ENCODE results near the gene IL19. TPM values are rescaled to one million over a fixed set of nuclear protein-coding genes. Genes with fewer than 3 reads are reported as not detected.

The IL19 gene
- polyA plus RNA-seq, 1 of the 3 experiments (the other 2 are of a cell fraction) = not detected

DNA sequence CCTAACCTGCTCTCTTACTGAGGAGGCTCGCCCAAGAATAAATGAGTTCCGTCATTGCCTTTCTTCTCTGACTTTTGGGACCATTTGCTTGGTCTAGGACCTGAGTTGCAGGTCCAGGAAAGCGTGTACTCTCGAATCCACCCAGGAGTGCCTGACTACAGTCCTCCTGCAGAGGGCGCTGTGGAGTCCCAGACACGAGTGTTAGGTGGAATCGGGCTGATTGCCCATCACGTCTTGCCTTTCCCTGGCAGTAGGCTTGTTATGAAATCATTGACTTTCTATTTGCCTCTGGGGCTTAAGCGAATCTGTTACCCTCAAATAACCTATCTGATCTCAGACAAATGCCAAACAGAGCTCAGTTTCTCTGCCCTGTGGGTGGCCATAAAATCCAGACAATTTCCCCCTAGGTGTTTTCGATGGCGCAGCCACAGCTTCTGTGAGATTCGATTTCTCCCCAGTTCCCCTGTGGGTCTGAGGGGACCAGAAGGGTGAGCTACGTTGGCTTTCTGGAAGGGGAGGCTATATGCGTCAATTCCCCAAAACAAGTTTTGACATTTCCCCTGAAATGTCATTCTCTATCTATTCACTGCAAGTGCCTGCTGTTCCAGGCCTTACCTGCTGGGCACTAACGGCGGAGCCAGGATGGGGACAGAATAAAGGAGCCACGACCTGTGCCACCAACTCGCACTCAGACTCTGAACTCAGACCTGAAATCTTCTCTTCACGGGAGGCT is 94.5 kb downstream of the IL19 start, which contains the start of gene IL20:
IL20 (plus strand) TSS at position 685 of the 733 bp plus-strand sequence. CDS start 230 bp downstream, outside the sequence.
- no peak within 1 kb of the TSS for H3K4me2 ChIP-seq
- H3K27ac ChIP-seq (ENCODE audit: low read depth in 2 of 2, low read length in 1 of 2) = no peak within 1 kb of the TSS
- CTCF ChIA-PET = interaction anchor here (0.6 to 1.8 kb wide), 20 partner anchors 9 to 130 kb away, joined by 3 to 16 read pairs (median 4); no protein-coding TSS in a partner anchor

DNA sequence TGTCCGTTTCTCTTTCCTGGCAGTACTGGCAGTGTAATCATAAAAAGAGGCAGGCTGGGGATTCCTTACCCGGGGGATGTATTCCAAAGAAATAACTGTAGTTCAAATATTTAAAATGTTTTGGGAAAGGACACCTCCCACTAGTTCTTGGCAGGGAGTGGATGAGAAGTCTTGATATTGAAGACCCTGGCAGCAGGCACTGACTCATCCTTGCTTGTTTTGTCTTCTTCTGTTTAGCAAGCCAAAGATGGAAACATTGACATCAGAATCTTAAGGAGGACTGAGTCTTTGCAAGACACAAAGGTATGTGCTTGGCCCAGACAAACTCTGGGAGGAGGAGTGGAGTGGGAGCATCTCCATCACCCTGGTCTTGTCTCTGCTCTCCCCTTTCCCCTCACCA is 95.5 kb downstream of the IL19 start:
- Histone ChIP-seq H2AFZ (ENCODE audit: low read depth) (no peak overlapping the region), H4K20me1 (ENCODE audit: insufficient read depth) (no peaks in the 10 kb centered on the region), H3K9ac (no peak overlapping the region), H3K27me3 (ENCODE audit: insufficient read depth) (peaks cover 5% of the 10 kb centered on the region; the same call in 1 of the 2 replicates), H3K4me2 (no peak overlapping the region), H3K79me2 (ENCODE audit: insufficient read depth) (no peaks in the 10 kb centered on the region), H3K36me3 (replicated peaks in 1 of 2; ENCODE audit: control insufficient read depth in 1 of 2, insufficient read depth in 2 of 2, low read length in 1 of 2) (no peaks in the 10 kb centered on the region), H3K4me3 (ENCODE audit: low read depth in 2 of 2, low read length in 1 of 2) (no peak overlapping the region), H3K9me3 (no peaks in the 10 kb centered on the region), H3K9me2 (no peaks in the 10 kb centered on the region), H3F3A (replicated peaks; ENCODE audit: insufficient read depth) (no peaks in the 10 kb centered on the region), H3K27ac (ENCODE audit: low read depth in 2 of 2, low read length in 1 of 2) (no peak overlapping the region), H3K4me1 (ENCODE audit: control insufficient read depth in 1 of 2, insufficient read depth in 2 of 2, low read depth in 1 of 2, low read length in 1 of 2) (no peaks in the 10 kb centered on the region; a peak in 1 of 4 replicates)
- WGBS (ENCODE audit: low lambda C conversion rate) = 57% methylated on average over 2 of the region's 2 CpGs
- no peak for DNase-seq
- CTCF ChIA-PET = interaction anchor here (1.2 to 1.7 kb wide), 4 partner anchors 11 to 131 kb away, joined by 3 to 6 read pairs (median 6); no protein-coding TSS in a partner anchor
- POLR2A ChIA-PET = no interaction called here
- TF ChIP-seq, protein P1, sequence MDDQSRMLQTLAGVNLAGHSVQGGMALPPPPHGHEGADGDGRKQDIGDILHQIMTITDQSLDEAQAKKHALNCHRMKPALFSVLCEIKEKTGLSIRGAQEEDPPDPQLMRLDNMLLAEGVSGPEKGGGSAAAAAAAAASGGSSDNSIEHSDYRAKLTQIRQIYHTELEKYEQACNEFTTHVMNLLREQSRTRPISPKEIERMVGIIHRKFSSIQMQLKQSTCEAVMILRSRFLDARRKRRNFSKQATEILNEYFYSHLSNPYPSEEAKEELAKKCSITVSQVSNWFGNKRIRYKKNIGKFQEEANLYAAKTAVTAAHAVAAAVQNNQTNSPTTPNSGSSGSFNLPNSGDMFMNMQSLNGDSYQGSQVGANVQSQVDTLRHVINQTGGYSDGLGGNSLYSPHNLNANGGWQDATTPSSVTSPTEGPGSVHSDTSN (IDR thresholded peaks at IDR 0.05) = no peak
- TF ChIP-seq TEAD4 (IDR thresholded peaks at IDR 0.05; ENCODE audit: borderline replicate concordance, insufficient read depth) = no peak
- TF ChIP-seq, protein P2, sequence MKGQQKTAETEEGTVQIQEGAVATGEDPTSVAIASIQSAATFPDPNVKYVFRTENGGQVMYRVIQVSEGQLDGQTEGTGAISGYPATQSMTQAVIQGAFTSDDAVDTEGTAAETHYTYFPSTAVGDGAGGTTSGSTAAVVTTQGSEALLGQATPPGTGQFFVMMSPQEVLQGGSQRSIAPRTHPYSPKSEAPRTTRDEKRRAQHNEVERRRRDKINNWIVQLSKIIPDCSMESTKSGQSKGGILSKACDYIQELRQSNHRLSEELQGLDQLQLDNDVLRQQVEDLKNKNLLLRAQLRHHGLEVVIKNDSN (IDR thresholded peaks at IDR 0.05; ENCODE audit: borderline replicate concordance, low read depth) = no peak
- TF ChIP-seq RFX5 (IDR thresholded peaks at IDR 0.05; ENCODE audit: low read length) = no peak
- no peak for TF ChIP-seq GABPA (IDR thresholded peaks at IDR 0.05; ENCODE audit: low read depth)
- no peak for TF ChIP-seq GATA2 (CRISPR knock-in tag; IDR thresholded peaks at IDR 0.05)
- no peak for TF ChIP-seq RAD21 (IDR thresholded peaks at IDR 0.05; ENCODE audit: low read length)
- TF ChIP-seq TCF12 (IDR thresholded peaks at IDR 0.05) = no peak
- no peak for TF ChIP-seq EZH2phosphoT487 (IDR thresholded peaks at IDR 0.05; ENCODE audit: borderline replicate concordance, low read depth)
- TF ChIP-seq ZBTB33 (IDR thresholded peaks at IDR 0.05; ENCODE audit: borderline replicate concordance, low read depth) = no peak

More for the DNA sequence above, 94.5 kb downstream of the IL19 start, which contains the start of gene IL20:
- DNase-seq = peak; percentile 52
- H3F3A ChIP-seq (replicated peaks; ENCODE audit: insufficient read depth) = no peaks in the 10 kb centered on the region
- H3K4me1 ChIP-seq (ENCODE audit: control insufficient read depth in 1 of 2, insufficient read depth in 2 of 2, low read depth in 1 of 2, low read length in 1 of 2) = no peaks in the 10 kb centered on the region; a peak in 1 of 4 replicates
- H3K9ac ChIP-seq = no peak within 1 kb of the TSS
- peaks cover 5% of the 10 kb centered on the region; the same call in 1 of the 2 replicates for H3K27me3 ChIP-seq (ENCODE audit: insufficient read depth)
- no peaks in the 10 kb centered on the region for H3K9me3 ChIP-seq
- POLR2A ChIA-PET = no interaction called here
- H3K36me3 ChIP-seq (replicated peaks in 1 of 2; ENCODE audit: control insufficient read depth in 1 of 2, insufficient read depth in 2 of 2, low read length in 1 of 2) = no peaks in the 10 kb centered on the region
- no peaks in the 10 kb centered on the region for H3K79me2 ChIP-seq (ENCODE audit: insufficient read depth)
- H3K4me3 ChIP-seq (ENCODE audit: low read depth in 2 of 2, low read length in 1 of 2) = no peak within 1 kb of the TSS
- H3K9me2 ChIP-seq = no peaks in the 10 kb centered on the region
- H2AFZ ChIP-seq (ENCODE audit: low read depth) = no peak within 1 kb of the TSS
- WGBS (ENCODE audit: low lambda C conversion rate) = 36% methylated on average over 14 of the region's 19 CpGs
- H4K20me1 ChIP-seq (ENCODE audit: insufficient read depth) = no peaks in the 10 kb centered on the region
- TF ChIP-seq EP300 (IDR thresholded peaks at IDR 0.05; ENCODE audit: borderline replicate concordance in 1 of 2, low read depth in 1 of 2, low read length in 1 of 2) (no peak), CTCF (IDR thresholded peaks at IDR 0.05) (peak; percentile 77), CHD2 (IDR thresholded peaks at IDR 0.05; ENCODE audit: low read length, partially characterized antibody) (no peak), TCF12 (IDR thresholded peaks at IDR 0.05) (no peak), RAD21 (IDR thresholded peaks at IDR 0.05; ENCODE audit: low read length) (peak; percentile 53), SIN3A (IDR thresholded peaks at IDR 0.05; ENCODE audit: borderline replicate concordance, low read depth, low read length) (no peak), SMC3 (IDR thresholded peaks at IDR 0.05; ENCODE audit: low read depth, low read length) (peak; percentile 56)
- TF ChIP-seq, protein P2 (IDR thresholded peaks at IDR 0.05; ENCODE audit: borderline replicate concordance, low read depth) = no peak
